Endothelial cell of umbilical vein (primary cell): ENCODE data around the gene RHOH. TPM values are rescaled to one million over a fixed set of nuclear protein-coding genes. Genes with fewer than 3 reads are reported as not detected.

Experiments used
- BruUV-seq: library from RNA; stranded (reverse); fragments of 400-500 nt; replicated peaks from 2 replicates; lab custom pipeline; 2021; lab: Mats Ljungman, UMichigan
- CTCF ChIA-PET: fragments of 300-600, 350-600 bp; sonication (Branson Sonifier 250); formaldehyde crosslinking; loops from one replicate; lab custom pipeline; 2021; ENCODE audit warnings: antibody characterized with exemption, inconsistent platforms; lab: Charles Lee
- POLR2A ChIA-PET: fragments of 300-600, 350-600 bp; sonication (Branson Sonifier 250); formaldehyde crosslinking; loops from one replicate; lab custom pipeline; 2021; ENCODE audit warnings: antibody characterized with exemption, inconsistent platforms; lab: Charles Lee
- DNase-seq: peaks from one replicate; pipeline ENCODE4 v3.0.0-alpha.2; 2011; ENCODE audit warnings: low read depth, low spot score
- FAIRE-seq: peaks from 2 replicates; lab custom pipeline; 2011; peaks lifted over from hg19 to GRCh38; lab: Jason Lieb, UNC
- H2AFZ ChIP-seq: 2 replicates; pipeline ENCODE4 v1.6.0; 2012; ENCODE audit warnings: low read depth, low read length, control low read depth, inconsistent platforms
- H3K27ac ChIP-seq: 2 replicates; pipeline ENCODE4 v1.5.1; 2011; ENCODE audit warnings: low read depth, mild to moderate bottlenecking, control low read depth, low read length, moderate library complexity; ENCODE audit not compliant: insufficient read depth
- H3K27me3 ChIP-seq, 2 experiments: 2 replicates each; pipeline versions ENCODE4 v1.6.0 to v1.6.1; 2011; ENCODE audit warnings: low read length in 2 of 2, mixed read lengths in 1 of 2; ENCODE audit not compliant: control insufficient read depth in 2 of 2, insufficient read depth in 2 of 2
- H3K36me3 ChIP-seq, 2 experiments: 2 replicates in 1 of 2; 3 replicates in 1 of 2; pipeline ENCODE4 v1.5.1; 2011; ENCODE audit warnings: low read length in 2 of 2, mild to moderate bottlenecking in 1 of 2, moderate library complexity in 1 of 2; ENCODE audit not compliant: control insufficient read depth in 2 of 2, insufficient read depth in 2 of 2; ENCODE audit errors: extremely low read depth in 1 of 2
- H3K4me1 ChIP-seq: 3 replicates; pipeline ENCODE4 v1.5.1; 2011; ENCODE audit warnings: mild to moderate bottlenecking, low read length; ENCODE audit not compliant: control insufficient read depth, insufficient read depth; ENCODE audit errors: extremely low read depth
- H3K4me2 ChIP-seq: 2 replicates; pipeline ENCODE4 v1.6.1; 2011; ENCODE audit warnings: low read length, control low read depth, mixed read lengths; ENCODE audit not compliant: insufficient read depth
- H3K4me3 ChIP-seq, 3 experiments: fragments of 200-600 bp in 1 of 3; sonication (generic), shearing (Covaris generic) in 1 of 3; replicated peaks in 1 of 3; 2 replicates each; pipeline ENCODE4 v1.5.1; 2011 to 2016; ENCODE audit warnings: control low read depth in 3 of 3, low read length in 3 of 3, mild to moderate bottlenecking in 2 of 3, inconsistent platforms in 1 of 3, low read depth in 1 of 3, moderate library complexity in 1 of 3; ENCODE audit not compliant: insufficient read depth in 1 of 3
- H3K79me2 ChIP-seq: 2 replicates; pipeline ENCODE4 v1.6.0; 2012; ENCODE audit warnings: low read length, inconsistent platforms; ENCODE audit not compliant: control insufficient read depth, insufficient read depth
- H3K9ac ChIP-seq: replicated peaks from 2 replicates; pipeline ENCODE3; 2011; ENCODE audit warnings: low read length, control low read depth; ENCODE audit not compliant: insufficient read depth; ENCODE audit errors: extremely low read depth
- H3K9me1 ChIP-seq: replicated peaks from 3 replicates; pipeline ENCODE4 v1.6.0; 2011; ENCODE audit warnings: mild to moderate bottlenecking, low read length; ENCODE audit not compliant: control insufficient read depth, insufficient read depth; ENCODE audit errors: extremely low read depth
- H3K9me3 ChIP-seq: replicated peaks from 2 replicates; pipeline ENCODE4 v1.5.1; 2012; ENCODE audit warnings: low read length, inconsistent platforms; ENCODE audit not compliant: control insufficient read depth, insufficient read depth
- H4K20me1 ChIP-seq: replicated peaks from 2 replicates; pipeline ENCODE3; 2011; ENCODE audit warnings: mild to moderate bottlenecking, low read length; ENCODE audit not compliant: control insufficient read depth, insufficient read depth; ENCODE audit errors: extremely low read depth
- CTCF ChIP-seq, 2 donors: IDR thresholded peaks; 1 replicate in 1 of 2; 2 replicates in 1 of 2; pipeline ENCODE4 v1.5.1; 2011; ENCODE audit warnings: low read length in 2 of 2, mild to moderate bottlenecking in 2 of 2, moderate library complexity in 2 of 2, control low read depth in 1 of 2, inconsistent platforms in 1 of 2, low read depth in 1 of 2; ENCODE audit not compliant: insufficient read depth in 1 of 2; ENCODE audit errors: extremely low read depth in 1 of 2
- EZH2 ChIP-seq: IDR thresholded peaks from 2 replicates; pipeline ENCODE4 v1.6.1; 2012; ENCODE audit warnings: borderline replicate concordance, low read depth, mild to moderate bottlenecking, moderate library complexity, low read length, inconsistent platforms; ENCODE audit not compliant: severe bottlenecking
- GATA2 ChIP-seq: IDR thresholded peaks from 2 replicates; pipeline ENCODE4 v1.7.0; 2011; ENCODE audit warnings: low read depth, mild to moderate bottlenecking, moderate library complexity, mixed read lengths, low read length; ENCODE audit not compliant: insufficient read length, insufficient read depth
- JUN ChIP-seq: IDR thresholded peaks from 2 replicates; pipeline ENCODE4 v1.6.1; 2011; ENCODE audit warnings: borderline replicate concordance, low read depth; ENCODE audit not compliant: insufficient read length, insufficient read depth
- MYC ChIP-seq: IDR thresholded peaks from one replicate; pipeline ENCODE4 v1.6.1; 2011; ENCODE audit warnings: mild to moderate bottlenecking, low read depth, low read length
- POLR2A ChIP-seq: IDR thresholded peaks from 2 replicates; pipeline ENCODE4 v1.6.1; 2012; ENCODE audit warnings: low read depth, mild to moderate bottlenecking, control low read depth, low read length
- POLR2AphosphoS5 ChIP-seq: IDR thresholded peaks from 2 replicates; pipeline ENCODE4 v1.6.1; 2012; ENCODE audit warnings: low read depth, mild to moderate bottlenecking, control low read depth, low read length, moderate library complexity; ENCODE audit not compliant: insufficient read depth
- dilution Hi-C: fragments of 300-500 bp; cut with MboI; formaldehyde crosslinking; loops from one replicate; pipeline ENCODE4 v1.15.0; 2019; ENCODE audit warnings: low sequenced_read_pairs; ENCODE audit not compliant: extremely low pct_ligation_motif_present
- intact Hi-C: fragments of 100-400 bp; cut with micrococcal nuclease; formaldehyde crosslinking; loops from one replicate; pipeline ENCODE4 v1.10.0; 2022
- polyA plus RNA-seq, 4 experiments: library from polyadenylated mRNA; depleted of rRNA in 3 of 4; stranded (reverse) in 3 of 4; unstranded in 1 of 4; fragments of >200 nt; gene quantifications; 2 replicates each; pipeline versions ENCODE4 v1.2.1 to v1.2.3, GENCODE V29; 2011 to 2012; ENCODE audit warnings: missing spikeins in 1 of 4
- total RNA-seq: library from RNA; stranded (reverse); gene quantifications from 2 replicates; pipeline ENCODE4 v1.2.3, GENCODE V29; 2021
- TF ChIP-seq, protein P1 (sequence below): IDR thresholded peaks from 2 replicates; pipeline ENCODE4 v1.6.1; 2011; ENCODE audit not compliant: insufficient read depth, insufficient read length

The RHOH gene
- total and polyA plus RNA-seq, 2 donors (not counting 3 experiments of a cell fraction or from before 2014, with no cell fraction given), result not detected

GRCh38 chr4:40244606-40245005, 47.8 kb downstream of the RHOH start:
- H3K4me1 ChIP-seq, result no peaks in the 10 kb centered on the region
- H3K79me2 ChIP-seq, result no peaks in the 10 kb centered on the region
- H3K27me3 ChIP-seq, result no peaks in the 10 kb centered on the region
- no peaks in the 10 kb centered on the region for H3K9me1 ChIP-seq
- intact Hi-C loops, result no loop called here
- CTCF ChIA-PET, result no interaction called here
- H3K9ac ChIP-seq, result no peak overlapping the region
- no peak overlapping the region for H2AFZ ChIP-seq
- no peak for FAIRE-seq
- H3K36me3 ChIP-seq, result no peaks in the 10 kb centered on the region
- POLR2A ChIA-PET, result no interaction called here
- H3K4me3 ChIP-seq, result no peak overlapping the region
- no TSS peak for BruUV-seq
- dilution Hi-C loops, result no loop called here
- H3K27ac ChIP-seq, result no peak overlapping the region
- H3K9me3 ChIP-seq, result no peaks in the 10 kb centered on the region
- no peaks in the 10 kb centered on the region for H4K20me1 ChIP-seq
- DNase-seq, result no peak
- H3K4me2 ChIP-seq, result no peak overlapping the region
- TF ChIP-seq EZH2, result no peak
- no peak for TF ChIP-seq GATA2
- no peak for TF ChIP-seq POLR2A
- TF ChIP-seq CTCF (IDR thresholded peaks at IDR 0.05; ENCODE audit: extremely low read depth in 1 of 2, insufficient read depth in 1 of 2, low read depth in 1 of 2, low read length in 2 of 2), result no peak
- TF ChIP-seq, protein P1, sequence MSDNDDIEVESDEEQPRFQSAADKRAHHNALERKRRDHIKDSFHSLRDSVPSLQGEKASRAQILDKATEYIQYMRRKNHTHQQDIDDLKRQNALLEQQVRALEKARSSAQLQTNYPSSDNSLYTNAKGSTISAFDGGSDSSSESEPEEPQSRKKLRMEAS, result no peak
- TF ChIP-seq MYC, result no peak
- TF ChIP-seq JUN, result no peak
- TF ChIP-seq POLR2AphosphoS5, result no peak
